Fibroblast of pulmonary artery (primary cell): Measurements from ENCODE around the gene AKAP6.

ENCODE experiments used
- DNase-seq: peaks from one replicate; pipeline ENCODE4 v3.0.0-alpha.2; 2010; ENCODE audit warnings: low read depth
- H3K4me3 ChIP-seq: replicated peaks from 2 replicates; pipeline ENCODE4 v1.5.1; 2011; ENCODE audit warnings: low read depth, mild to moderate bottlenecking, control low read depth, low read length, moderate library complexity
- TF ChIP-seq, protein P1 (sequence below): IDR thresholded peaks from 2 replicates; pipeline ENCODE4 v1.5.1; 2011; ENCODE audit warnings: mild to moderate bottlenecking, control low read depth, low read length, inconsistent platforms; ENCODE audit errors: missing control alignments

Gene AKAP6

DNA sequence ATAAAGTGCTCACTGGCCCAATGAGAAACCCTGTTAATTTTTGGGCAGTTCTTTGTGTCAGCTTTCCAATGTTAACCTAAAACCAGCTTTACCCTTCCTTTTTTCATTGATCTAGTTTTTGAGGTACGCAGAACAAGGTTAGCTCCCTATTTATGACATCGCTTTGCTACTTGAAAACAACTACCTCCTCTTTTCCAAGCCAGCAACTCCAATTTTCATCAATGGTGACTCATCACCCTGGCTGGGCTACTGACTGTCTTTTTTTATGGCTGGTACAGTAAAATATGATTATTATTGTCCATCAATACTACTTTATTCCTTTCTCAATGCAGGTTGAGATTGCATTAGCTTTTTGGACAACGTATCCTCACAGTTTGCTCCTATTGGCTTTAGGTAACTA, 22.5 kb upstream of the AKAP6 start:
- DNase-seq, result no peak

DNA sequence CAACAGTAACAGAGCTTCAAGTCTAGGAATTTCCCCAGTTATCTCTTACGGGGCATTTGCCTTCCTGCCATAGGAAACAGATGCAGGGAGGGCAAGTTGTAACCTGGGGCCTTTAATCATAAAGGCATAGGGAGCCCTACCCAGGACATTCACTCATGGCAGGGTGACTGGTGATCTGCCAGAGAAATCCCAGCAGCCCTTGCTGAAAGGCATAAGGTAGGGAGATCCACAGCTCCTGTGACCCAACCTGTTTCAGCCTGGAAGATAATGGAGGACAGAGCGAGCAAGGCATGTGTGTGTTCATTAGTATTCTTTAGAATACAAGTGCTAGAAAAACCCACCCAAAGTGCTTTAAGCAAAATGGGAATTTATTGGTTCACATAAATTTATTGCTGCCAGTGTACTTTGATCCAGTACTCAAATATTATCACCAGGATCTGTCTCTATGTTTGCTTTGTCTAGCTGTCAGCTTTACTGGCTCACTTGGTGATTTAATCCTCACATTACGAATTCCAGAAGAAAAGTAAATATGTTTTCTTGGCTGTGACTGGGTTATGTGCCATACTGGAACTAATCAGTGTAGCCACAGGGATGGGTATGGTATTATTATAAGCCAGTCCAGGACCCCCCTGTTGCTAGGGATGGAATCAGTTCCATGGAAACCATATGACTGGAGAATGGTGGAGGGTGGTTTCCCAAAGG, 21.1 kb upstream of the AKAP6 start:
- TF ChIP-seq, protein P1, sequence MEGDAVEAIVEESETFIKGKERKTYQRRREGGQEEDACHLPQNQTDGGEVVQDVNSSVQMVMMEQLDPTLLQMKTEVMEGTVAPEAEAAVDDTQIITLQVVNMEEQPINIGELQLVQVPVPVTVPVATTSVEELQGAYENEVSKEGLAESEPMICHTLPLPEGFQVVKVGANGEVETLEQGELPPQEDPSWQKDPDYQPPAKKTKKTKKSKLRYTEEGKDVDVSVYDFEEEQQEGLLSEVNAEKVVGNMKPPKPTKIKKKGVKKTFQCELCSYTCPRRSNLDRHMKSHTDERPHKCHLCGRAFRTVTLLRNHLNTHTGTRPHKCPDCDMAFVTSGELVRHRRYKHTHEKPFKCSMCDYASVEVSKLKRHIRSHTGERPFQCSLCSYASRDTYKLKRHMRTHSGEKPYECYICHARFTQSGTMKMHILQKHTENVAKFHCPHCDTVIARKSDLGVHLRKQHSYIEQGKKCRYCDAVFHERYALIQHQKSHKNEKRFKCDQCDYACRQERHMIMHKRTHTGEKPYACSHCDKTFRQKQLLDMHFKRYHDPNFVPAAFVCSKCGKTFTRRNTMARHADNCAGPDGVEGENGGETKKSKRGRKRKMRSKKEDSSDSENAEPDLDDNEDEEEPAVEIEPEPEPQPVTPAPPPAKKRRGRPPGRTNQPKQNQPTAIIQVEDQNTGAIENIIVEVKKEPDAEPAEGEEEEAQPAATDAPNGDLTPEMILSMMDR, result no peak
- no peak overlapping the region for H3K4me3 ChIP-seq
- DNase-seq, result no peak

More for the DNA sequence above, 22.5 kb upstream of the AKAP6 start:
- no peak overlapping the region for H3K4me3 ChIP-seq
- TF ChIP-seq, protein P1, result no peak

DNA sequence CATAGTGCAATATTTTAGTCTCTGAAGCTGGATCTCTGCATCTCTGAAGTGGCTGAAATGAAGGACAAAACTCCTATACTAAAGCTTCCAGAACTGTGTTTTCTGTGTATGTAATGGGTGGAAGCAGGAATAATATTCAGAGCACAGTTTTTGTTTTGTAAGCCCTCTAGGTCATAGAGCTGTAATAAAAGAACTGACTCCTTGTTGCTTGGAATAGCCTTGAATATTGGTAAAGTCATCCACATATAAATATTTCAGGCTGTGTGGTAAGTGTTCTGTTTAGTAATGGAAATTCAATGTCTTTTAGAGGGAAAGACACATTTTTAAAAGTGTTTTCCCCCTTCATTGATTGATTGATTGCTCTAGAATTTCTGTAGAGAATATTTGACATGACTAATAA, 18.2 kb upstream of the AKAP6 start:
- TF ChIP-seq, protein P1, result no peak
- H3K4me3 ChIP-seq, result no peak overlapping the region
- DNase-seq, result no peak

DNA sequence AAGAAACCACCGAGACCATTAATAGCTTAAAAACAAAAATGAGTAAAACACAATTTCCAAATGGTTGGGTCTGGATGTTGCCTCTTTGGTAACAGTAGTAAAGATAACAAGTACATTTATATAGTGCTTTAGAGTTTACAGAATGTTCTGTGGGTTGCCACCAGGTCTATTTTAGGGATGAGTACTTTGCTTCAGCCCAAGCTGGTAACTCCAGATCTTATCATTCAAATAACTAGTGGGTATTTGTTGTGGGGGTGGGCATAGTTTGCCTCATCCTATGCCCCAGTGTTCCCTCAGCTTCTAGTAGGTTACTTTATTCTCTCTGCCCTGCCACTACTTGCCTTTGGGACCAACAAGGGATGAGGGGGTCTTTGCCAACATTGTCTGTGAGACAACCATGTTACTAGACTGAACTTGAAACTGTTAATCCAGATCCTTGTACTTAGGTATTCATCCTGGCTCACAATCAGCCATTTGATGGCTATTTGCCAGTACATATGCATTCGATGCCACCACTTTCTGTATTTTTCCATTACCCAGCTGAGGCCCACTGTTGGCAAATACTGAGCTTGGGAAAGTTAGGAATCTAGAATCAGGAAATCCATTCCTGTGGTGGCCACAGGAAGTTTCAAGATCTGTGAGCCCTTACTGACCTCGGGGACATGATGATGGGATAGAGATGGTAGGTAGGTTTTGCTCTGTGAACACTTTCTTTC, 17.6 kb upstream of the AKAP6 start:
- DNase-seq, result peak; percentile 11
- H3K4me3 ChIP-seq, result no peak overlapping the region
- TF ChIP-seq, protein P1, result no peak

DNA sequence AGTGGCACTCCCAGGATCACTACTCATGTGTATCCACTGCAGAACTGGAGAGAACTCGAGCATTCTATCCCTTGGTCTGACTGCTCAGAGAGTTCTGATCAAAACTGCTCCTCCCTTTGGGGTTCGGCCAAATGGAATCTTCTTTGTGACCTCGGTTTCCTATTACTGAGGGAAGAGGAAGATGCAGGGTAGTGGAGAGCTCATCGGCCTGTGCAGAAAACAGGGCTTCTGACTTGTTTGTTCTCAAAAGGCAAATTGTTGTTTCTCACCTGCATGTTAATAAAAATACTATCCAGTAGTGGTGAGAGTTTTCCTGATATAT, 17.1 kb upstream of the AKAP6 start:
- TF ChIP-seq, protein P1, result no peak
- H3K4me3 ChIP-seq, result no peak overlapping the region
- no peak for DNase-seq

DNA sequence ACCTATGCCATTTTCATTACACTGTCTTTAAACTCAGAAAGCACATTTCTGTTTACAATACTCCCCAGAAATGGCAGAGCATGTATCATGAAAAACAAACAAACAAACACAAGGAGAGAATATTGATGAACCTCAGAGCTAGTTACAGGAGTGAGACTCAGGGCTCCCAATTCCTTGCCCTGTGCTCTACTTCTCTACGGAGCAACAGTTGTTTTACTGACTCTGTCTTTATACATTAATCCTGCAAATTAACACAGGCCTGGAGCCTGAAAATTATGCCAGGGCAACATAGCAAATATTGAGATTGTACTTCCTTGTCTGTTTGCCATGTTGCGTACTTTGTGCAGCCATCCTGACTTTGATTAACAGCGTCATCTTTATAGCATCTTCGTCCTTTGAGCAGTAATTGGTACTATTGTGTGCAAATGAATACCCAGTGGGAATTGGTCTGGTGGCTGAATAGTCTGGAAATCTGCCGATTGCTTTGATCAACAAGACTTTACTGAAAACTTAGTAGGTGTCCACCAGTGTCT, 15.2 kb upstream of the AKAP6 start:
- H3K4me3 ChIP-seq, result no peak overlapping the region
- TF ChIP-seq, protein P1, result no peak
- DNase-seq, result no peak
